Stimulated activated CD8-positive, alpha-beta memory T cell treated with anti-CD3 and anti-CD28 coated beads, Interleukin-4, amount 100 ng/mL, for 24 hours (primary cell): ENCODE results near the gene HLCS.
A peak's percentile ranks its signal among the peaks of the same experiment; 100 is the strongest.
"Not testable (repeated sequence)": the region's sequence is repeated elsewhere in the genome, so short reads cannot be mapped to it uniquely, and the experiment has no call there.

ENCODE experiments used
- DNase-seq: peaks from one replicate; pipeline ENCODE4 v3.0.0-alpha.2; 2020; ENCODE audit warnings: low read depth

The HLCS gene

DNA sequence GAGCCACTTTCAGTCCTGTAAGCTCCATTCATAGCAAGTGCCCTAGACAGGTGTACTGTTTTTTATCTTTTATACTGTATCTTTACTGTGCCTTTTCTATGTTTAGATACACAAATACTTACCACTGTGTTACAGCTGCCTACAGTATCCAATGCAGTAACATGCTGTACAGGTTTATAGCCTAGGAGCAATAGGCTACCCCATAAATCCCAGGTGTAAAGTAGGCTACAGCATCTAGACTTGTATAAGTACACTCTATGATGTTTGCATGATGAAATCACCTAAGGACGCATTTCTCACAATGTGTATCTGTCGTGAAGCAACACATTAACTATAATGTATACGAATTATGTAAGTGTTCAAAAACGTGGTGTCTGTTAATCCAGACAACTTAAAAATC is 10.7 kb downstream of the HLCS start:
- DNase-seq: no peak

- DNase-seq: not testable (repeated sequence)
Measured at GRCh38 chr21:36952331-36952730, 14.1 kb downstream of the HLCS start.

GRCh38 chr21:36949171-36950141 is 17.0 kb downstream of the HLCS start:
- DNase-seq: no peak

DNA sequence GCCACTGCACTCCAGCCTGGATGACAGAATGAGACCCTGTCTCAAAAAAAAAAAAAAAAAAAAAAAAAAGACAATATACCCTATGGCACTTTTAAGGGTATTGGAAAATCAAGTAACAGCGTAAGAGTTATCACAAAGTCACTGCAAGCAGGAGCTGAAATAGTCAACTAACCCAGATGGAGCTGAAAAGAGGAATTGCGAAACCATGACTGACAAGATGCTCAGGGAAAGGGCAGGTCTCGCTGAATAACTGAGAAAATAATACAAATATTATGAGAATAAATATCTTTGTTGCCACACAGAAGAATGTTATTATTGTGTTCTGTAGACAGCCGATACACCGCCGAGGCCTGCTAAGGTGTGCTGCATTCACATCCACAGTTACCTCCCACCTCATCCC is 17.8 kb downstream of the HLCS start:
- no peak for DNase-seq

DNA sequence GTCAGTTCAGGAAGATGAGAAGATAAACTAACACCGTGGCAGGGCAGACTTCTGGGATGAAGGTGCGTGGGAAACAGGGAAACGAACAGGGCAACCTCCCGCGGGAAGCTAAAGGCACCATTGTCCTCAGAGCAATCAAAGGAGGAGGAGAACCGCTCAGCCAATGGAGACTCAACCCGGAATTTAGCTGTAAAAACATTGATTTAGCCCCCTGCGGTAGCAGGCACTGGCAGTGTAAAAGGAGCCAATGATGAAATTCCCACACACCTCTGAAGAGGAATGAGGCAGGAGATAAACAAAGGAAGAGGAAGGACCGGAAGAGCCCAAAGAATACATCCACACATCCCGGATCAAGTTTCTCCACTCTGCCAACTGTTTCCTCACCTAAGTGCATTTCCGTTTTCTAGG is 19.5 kb downstream of the HLCS start:
- DNase-seq: no peak

DNA sequence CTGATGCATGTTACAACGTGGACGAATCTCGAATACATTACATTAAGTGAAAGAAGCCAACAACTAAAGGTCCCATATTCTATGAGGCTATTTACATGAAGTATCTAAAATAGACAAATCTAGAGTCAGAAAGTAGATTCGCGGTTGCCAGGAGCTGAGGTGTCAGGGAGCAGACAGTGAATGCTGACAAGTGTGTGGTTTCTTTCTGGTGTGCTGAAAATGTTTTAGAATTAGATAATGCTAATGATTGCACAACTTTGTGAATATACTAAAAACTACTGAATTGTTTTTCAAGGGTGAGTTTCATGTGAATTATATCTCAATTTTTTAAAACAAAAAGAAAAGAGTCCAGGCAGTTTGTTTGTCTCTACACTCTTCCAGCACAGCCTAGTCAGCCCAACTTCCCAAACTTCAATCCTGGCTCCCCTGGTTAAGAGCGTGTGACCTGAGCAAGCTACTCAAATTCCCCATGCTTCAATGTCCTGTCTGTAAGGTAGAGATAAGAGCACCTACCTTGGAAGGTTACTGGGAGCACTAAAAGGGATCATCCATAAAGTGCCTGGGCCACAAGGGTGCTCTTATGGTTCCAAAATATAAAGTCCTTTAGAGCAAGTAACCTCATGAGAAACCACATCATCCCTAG is 20.9 kb downstream of the HLCS start:
- no peak for DNase-seq

DNA sequence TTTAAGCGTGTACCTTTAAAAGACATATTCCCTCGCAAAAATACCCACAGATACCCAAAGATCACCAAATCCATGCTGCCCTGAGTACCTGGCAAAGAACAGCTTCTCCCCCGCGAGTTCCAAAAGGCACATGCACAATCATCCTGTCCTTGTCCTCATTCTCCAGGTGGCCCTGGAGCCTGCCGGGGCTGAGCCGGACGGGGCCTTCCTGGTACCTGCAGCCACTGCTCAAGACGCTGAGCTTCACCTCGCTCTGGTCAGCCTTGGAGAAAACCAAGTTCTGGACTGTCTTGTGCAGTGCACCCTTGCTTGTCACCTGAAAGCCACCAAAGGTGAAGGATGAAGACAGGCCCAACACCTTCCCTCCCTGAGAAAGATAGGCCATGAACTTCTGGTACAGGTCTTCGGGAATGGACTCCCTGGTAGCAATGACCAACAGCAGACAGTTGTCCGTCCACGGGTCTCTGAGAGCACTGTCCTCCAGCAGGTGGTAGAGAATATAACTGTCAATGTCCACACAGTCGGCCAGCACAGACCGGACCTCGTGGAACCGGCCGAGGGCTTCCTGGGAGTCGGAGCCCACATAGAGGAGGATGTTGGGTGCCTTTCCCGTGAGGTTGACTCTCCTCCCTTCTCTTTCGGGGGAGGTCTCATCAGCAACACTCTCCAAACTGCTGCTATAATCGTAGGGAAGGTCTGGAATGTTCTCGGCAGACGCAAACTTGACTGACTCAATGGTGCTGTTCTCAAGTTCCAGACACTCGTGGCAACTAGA is 29.9 kb downstream of the HLCS start:
- no peak for DNase-seq

- DNase-seq: no peak
Measured at GRCh38 chr21:36934864-36935420, 31.5 kb downstream of the HLCS start.

- DNase-seq: no peak
Measured at GRCh38 chr21:36932161-36932816, 34.2 kb downstream of the HLCS start.

DNA sequence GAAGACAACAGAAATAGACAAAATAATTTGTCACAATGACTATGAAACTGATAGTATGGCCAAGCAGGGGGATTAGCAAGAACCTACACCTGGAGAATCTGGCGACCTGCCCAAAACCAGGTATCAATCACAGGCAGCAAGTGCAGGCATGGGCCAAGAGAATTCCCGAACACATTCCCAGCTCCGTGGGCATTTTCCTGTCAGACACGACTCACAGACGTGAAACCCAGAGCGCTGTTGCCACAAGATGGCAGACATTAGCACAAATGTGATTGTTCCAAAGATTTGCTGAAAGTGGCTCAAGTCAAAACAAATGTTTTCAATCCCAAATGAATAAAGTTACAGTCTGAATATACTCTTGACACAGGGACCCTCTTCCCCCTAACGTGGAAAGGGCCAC is 36.8 kb downstream of the HLCS start:
- no peak for DNase-seq

GRCh38 chr21:36928960-36929359 is 37.5 kb downstream of the HLCS start:
- DNase-seq: no peak

DNA sequence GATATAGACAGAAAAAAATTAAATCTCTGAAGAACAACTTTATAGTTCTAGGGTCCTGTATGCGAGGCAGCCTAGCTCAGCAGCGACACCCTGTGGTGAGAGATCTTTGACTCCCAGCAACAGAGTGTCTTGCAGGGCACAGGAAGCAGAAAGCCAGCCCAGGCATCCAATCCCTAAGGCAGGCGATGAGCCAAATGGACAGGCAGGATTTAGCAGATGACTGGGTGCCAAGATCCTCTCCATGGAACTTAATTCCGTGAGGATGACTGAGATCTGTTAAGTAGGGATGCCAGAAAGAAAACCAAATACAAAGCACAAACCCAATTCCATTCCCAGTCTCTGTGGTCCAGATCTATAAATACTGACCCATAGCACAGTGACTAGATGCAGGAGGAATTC is 38.8 kb downstream of the HLCS start:
- peak; percentile 59 for DNase-seq

- no peak for DNase-seq
Measured at GRCh38 chr21:36926989-36927718, 39.3 kb downstream of the HLCS start.

DNA sequence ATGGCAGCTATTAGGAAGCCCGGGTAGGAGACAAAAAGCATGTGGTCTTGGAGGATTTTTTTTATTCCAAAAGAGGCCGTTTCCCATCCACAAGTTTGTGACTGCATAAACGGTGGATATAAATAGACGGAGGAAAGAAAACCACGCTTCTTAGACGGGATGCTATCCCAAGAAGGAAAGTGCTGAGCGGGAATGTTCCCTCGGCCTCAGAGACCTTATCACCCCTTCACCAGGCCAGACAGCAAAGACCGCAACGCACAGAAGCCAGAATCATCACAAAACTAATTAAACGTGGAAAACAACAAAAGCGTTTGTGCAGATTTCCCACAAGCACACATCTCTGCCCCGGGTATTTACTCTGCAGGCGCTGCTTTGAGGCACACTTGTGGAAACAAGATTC is 43.2 kb downstream of the HLCS start:
- no peak for DNase-seq

- no peak for DNase-seq
Measured at GRCh38 chr21:36922861-36923260, 43.6 kb downstream of the HLCS start.

- no peak for DNase-seq
Measured at GRCh38 chr21:36918291-36918690, 48.2 kb downstream of the HLCS start.

DNA sequence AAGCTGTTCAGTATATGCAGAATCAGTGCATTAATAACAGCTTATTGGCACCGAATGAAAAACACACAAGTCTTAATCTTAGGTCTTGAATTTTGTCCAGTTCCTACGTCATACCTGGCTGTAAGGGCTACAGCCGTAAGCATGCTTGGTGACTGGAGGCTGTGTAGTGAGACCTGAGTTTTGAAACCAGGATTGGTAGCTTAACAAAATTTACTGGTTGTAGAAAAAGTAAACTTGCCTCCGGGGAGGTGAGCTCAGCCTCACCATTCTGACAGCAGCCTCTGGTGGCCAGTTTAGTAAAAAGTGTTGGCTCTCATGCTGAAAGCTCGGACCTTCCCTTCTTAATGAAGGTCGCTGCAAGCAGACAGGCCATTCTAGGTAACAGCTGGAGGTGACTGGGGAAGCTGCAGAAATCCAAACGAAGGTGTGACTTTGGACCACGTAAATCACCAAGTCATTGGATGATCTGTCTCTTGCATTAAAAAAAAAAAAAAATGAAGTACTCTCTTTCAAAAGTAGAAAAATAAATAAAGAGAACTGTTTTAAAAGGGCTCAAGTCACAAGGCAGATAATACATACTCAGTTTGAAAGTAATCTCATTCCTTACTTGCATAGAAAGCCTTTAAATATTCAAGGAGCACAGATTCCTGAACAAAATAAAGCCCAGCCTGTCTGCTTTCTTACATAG is 48.9 kb downstream of the HLCS start:
- DNase-seq: no peak

DNA sequence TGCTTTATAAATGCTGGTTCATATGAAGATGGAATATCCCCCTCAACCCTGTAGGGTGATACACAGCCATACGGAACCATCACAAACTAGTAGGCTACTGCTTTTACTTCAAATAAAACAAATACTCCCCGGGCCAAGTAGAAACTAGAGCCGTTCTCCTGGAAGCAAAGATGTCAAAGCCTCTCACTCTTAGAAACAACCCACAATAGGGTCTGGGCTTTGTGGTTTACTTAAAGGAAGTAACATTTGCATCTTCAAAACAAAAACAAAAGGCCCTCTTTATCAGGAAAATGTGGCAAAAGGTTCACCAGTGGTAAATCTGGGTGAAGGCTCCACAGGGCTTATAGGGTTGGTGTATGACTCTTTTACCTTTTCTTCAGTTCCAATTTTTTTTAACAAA is 49.8 kb downstream of the HLCS start:
- DNase-seq: no peak

DNA sequence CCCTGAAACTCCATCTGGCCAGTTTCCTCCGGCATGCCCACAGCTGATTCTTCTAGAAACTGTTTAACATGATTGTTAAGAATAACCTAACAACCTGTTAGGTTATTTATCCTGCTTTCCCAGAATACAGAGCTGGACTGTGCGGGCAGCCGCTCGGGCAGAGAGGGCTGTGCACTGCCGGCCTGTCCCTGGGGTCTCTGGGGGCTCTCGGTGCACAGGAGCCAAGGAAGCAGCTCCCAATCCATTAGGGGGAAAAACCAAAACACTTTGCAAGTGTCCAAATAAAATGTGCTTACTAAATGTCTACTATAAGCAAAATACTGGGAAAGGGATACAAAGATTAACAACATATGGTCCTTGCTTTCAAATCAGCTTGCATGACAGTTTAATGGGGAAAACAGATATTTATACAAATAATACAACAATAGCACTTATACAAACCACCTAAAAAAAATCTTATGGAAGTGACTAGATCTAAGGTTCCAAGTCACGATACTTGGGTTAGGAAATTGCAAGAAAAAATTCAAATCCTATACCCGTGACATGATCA is 50.7 kb downstream of the HLCS start:
- no peak for DNase-seq

- DNase-seq: no peak
Measured at GRCh38 chr21:36915014-36915695, 51.3 kb downstream of the HLCS start.
